HepG2 (cell line): ENCODE results near the gene CARHSP1. TPM values are rescaled to one million over a fixed set of nuclear protein-coding genes. Genes with fewer than 3 reads are reported as not detected.

ENCODE experiments used
- CEBPG ChIP-seq: IDR thresholded peaks from 2 replicates; pipeline ENCODE4 v1.6.1; 2016
- GTF3A ChIP-seq: sonication (generic); formaldehyde crosslinking; conservative IDR thresholded peaks from 2 replicates; pipeline ENCODE4 v1.4.0; 2020; ENCODE audit warnings: mild to moderate bottlenecking, missing genetic modification reagents
- KMT2B ChIP-seq: IDR thresholded peaks from 2 replicates; pipeline ENCODE4 v1.6.1; 2016; ENCODE audit warnings: missing genetic modification reagents, missing compliant biosample characterization
- MAFF ChIP-seq: IDR thresholded peaks from 2 replicates; pipeline ENCODE4 v1.6.1; 2011; ENCODE audit warnings: low read depth, low read length, improper control_type of control experiment
- NFIB ChIP-seq: sonication (generic); formaldehyde crosslinking; IDR thresholded peaks from 2 replicates; pipeline ENCODE4 v1.9.0; 2021; ENCODE audit warnings: missing genetic modification reagents, mild to moderate bottlenecking, borderline replicate concordance
- PCBP2 ChIP-seq: fragments of 200-400 bp; formaldehyde crosslinking; optimal IDR thresholded peaks from 2 replicates; pipeline ENCODE3; 2018; ENCODE audit warnings: low read length, low read depth; ENCODE audit not compliant: poor library complexity, severe bottlenecking
- POLR2G ChIP-seq: fragments of 200-400 bp; formaldehyde crosslinking; IDR thresholded peaks from 2 replicates; pipeline ENCODE4 v1.6.1; 2018; ENCODE audit warnings: mild to moderate bottlenecking, low read depth, low read length, moderate library complexity
- RAD21 ChIP-seq: fragments of 450-650 bp; formaldehyde crosslinking; IDR thresholded peaks from 2 replicates; pipeline ENCODE4 v1.5.0; 2020; ENCODE audit warnings: mild to moderate bottlenecking
- REL ChIP-seq: sonication (generic); formaldehyde crosslinking; conservative IDR thresholded peaks from 2 replicates; pipeline ENCODE4 v1.8.0; 2022; ENCODE audit warnings: mild to moderate bottlenecking, missing genetic modification reagents, moderate library complexity
- SKI ChIP-seq: fragments of 450-650 bp; IDR thresholded peaks from one replicate; pipeline ENCODE4 v1.6.1; 2018; ENCODE audit warnings: mild to moderate bottlenecking; ENCODE audit not compliant: partially characterized antibody
- SNAI1 ChIP-seq: sonication (generic); formaldehyde crosslinking; IDR thresholded peaks from 2 replicates; pipeline ENCODE4 v1.5.0; 2020; ENCODE audit warnings: mild to moderate bottlenecking, missing genetic modification reagents, borderline replicate concordance
- SOX6 ChIP-seq, 2 experiments: fragments of 450-650 bp in 1 of 2; sonication (generic) in 1 of 2; formaldehyde crosslinking in 1 of 2; IDR thresholded peaks; 2 replicates each; pipeline versions ENCODE4 v1.4.0 to v1.6.1; 2017 to 2020; ENCODE audit warnings: antibody characterized with exemption in 1 of 2, mild to moderate bottlenecking in 1 of 2, missing genetic modification reagents in 1 of 2
- SRSF4 ChIP-seq: fragments of 200-400 bp; formaldehyde crosslinking; IDR thresholded peaks from one replicate; pipeline ENCODE4 v1.6.1; 2018; ENCODE audit warnings: mild to moderate bottlenecking, low read depth, low read length, moderate library complexity; ENCODE audit not compliant: poor library complexity, severe bottlenecking
- SUZ12 ChIP-seq: fragments of 150-350 bp; IDR thresholded peaks from 2 replicates; pipeline ENCODE4 v1.6.1; 2014; ENCODE audit warnings: low read depth, low read length
- TP53 ChIP-seq: sonication (generic); formaldehyde crosslinking; conservative IDR thresholded peaks from 2 replicates; pipeline ENCODE4 v1.4.0; 2020; ENCODE audit warnings: missing genetic modification reagents
- ZNF563 ChIP-seq: sonication (generic); formaldehyde crosslinking; IDR thresholded peaks from 2 replicates; pipeline ENCODE4 v1.8.0; 2022; ENCODE audit warnings: mild to moderate bottlenecking, moderate library complexity, missing genetic modification reagents
- ZNF670 ChIP-seq: sonication (generic); formaldehyde crosslinking; IDR thresholded peaks from 2 replicates; pipeline ENCODE4 v1.8.0; 2022; ENCODE audit warnings: mild to moderate bottlenecking, missing genetic modification reagents, borderline replicate concordance
- ZNF749 ChIP-seq: sonication (generic); formaldehyde crosslinking; IDR thresholded peaks from 2 replicates; pipeline ENCODE4 v1.8.0; 2022; ENCODE audit warnings: mild to moderate bottlenecking, missing genetic modification reagents, moderate library complexity, borderline replicate concordance
- ZZZ3 ChIP-seq: sonication (generic); formaldehyde crosslinking; IDR thresholded peaks from 2 replicates; pipeline ENCODE4 v1.4.0; 2020; ENCODE audit warnings: missing genetic modification reagents, mild to moderate bottlenecking, borderline replicate concordance
- polyA plus RNA-seq, 8 experiments: library from polyadenylated mRNA; depleted of rRNA in 3 of 8; stranded (reverse) in 7 of 8; unstranded in 1 of 8; fragments of >200 nt; fragmentation: Illumina TruSeq in 4 of 8; extraction: Trizol in 4 of 8; gene quantifications; 2 replicates each; pipeline versions ENCODE4 v1.2.1 to v1.2.3, GENCODE V29; 2011 to 2016; ENCODE audit warnings: low read depth in 4 of 8, missing spikeins in 1 of 8, mixed read lengths in 1 of 8; ENCODE audit not compliant: insufficient read depth in 1 of 8
- total RNA-seq, 5 experiments: library from RNA; depleted of rRNA; stranded (reverse); fragments of >200 nt; fragmentation: Illumina TruSeq; extraction: Trizol; gene quantifications; 2 replicates each; pipeline ENCODE4 v1.2.3, GENCODE V29; 2016; ENCODE audit warnings: low read depth in 1 of 5
- TF ChIP-seq, protein P1 (sequence below): sonication (generic); formaldehyde crosslinking; IDR thresholded peaks from 2 replicates; pipeline ENCODE4 v1.8.1; 2023; ENCODE audit warnings: mild to moderate bottlenecking, missing genetic modification reagents
- TF ChIP-seq, protein P2 (sequence below): sonication (generic); formaldehyde crosslinking; IDR thresholded peaks from 2 replicates; pipeline ENCODE4 v1.4.0; 2020; ENCODE audit warnings: missing genetic modification reagents, mild to moderate bottlenecking, borderline replicate concordance
- TF ChIP-seq, protein P3 (sequence below): IDR thresholded peaks from 2 replicates; pipeline ENCODE4 v1.6.1; 2016; ENCODE audit warnings: missing biosample characterization, missing genetic modification reagents, low read depth

The CARHSP1 gene
- total and polyA plus RNA-seq, 2 of the 13 experiments (the other 11 are each of a cell fraction or from before 2014, with no cell fraction given): 173 to 345 TPM

DNA sequence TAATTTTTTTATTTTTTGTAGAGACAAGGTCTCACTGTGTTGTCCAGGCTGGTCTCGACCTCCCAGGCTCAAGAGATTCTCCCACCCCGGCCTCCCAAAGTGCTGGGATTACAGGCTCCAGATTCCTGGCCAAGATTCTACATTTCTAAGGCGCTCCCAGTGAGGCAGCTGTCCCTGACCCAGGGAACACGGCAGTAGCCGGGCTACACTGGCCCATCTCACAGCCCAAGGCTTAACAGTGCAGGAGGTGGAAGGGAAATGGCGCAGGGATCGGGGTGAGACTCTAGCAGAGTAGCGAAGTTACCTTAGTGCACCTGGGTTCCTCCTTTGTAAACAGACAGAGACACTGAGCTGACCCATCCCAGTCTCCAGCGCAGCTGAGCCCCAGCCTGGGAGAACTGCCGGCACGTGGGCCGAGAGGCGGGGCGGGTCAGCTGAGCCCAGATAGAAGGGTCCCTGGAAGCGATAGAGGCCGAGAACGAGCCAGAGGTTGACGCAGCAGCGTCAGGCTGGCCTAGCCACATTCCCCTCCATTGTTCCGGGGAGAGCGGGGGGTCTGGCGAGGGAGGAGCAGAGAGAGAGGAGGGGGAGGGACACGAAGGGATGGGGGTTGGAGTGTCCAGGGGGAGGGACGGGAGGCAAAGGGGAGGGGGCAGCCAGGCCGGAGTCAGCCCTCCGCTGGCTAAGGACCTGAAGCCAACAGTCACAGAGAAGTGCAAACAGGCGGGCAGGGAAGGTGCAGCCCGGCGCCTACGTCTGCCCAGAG is 2.5 kb downstream of the CARHSP1 start (continued):
- TF ChIP-seq ZNF563 (CRISPR knock-in tag): no peak
- TF ChIP-seq NFIB (CRISPR knock-in tag): no peak
- TF ChIP-seq REL: no peak
- TF ChIP-seq SNAI1 (CRISPR knock-in tag): no peak; the same call in 1 of the 2 replicates
- TF ChIP-seq, protein P1, sequence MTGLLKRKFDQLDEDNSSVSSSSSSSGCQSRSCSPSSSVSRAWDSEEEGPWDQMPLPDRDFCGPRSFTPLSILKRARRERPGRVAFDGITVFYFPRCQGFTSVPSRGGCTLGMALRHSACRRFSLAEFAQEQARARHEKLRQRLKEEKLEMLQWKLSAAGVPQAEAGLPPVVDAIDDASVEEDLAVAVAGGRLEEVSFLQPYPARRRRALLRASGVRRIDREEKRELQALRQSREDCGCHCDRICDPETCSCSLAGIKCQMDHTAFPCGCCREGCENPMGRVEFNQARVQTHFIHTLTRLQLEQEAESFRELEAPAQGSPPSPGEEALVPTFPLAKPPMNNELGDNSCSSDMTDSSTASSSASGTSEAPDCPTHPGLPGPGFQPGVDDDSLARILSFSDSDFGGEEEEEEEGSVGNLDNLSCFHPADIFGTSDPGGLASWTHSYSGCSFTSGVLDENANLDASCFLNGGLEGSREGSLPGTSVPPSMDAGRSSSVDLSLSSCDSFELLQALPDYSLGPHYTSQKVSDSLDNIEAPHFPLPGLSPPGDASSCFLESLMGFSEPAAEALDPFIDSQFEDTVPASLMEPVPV (CRISPR knock-in tag): peak; percentile 43; the same call in 1 of the 2 replicates
- no peak for TF ChIP-seq ZNF670 (CRISPR knock-in tag)
- TF ChIP-seq RAD21: peak; percentile 12; the same call in 1 of the 2 replicates
- TF ChIP-seq TP53 (CRISPR knock-in tag): no peak
- no peak for TF ChIP-seq MAFF
- no peak for TF ChIP-seq PCBP2
- TF ChIP-seq, protein P2, sequence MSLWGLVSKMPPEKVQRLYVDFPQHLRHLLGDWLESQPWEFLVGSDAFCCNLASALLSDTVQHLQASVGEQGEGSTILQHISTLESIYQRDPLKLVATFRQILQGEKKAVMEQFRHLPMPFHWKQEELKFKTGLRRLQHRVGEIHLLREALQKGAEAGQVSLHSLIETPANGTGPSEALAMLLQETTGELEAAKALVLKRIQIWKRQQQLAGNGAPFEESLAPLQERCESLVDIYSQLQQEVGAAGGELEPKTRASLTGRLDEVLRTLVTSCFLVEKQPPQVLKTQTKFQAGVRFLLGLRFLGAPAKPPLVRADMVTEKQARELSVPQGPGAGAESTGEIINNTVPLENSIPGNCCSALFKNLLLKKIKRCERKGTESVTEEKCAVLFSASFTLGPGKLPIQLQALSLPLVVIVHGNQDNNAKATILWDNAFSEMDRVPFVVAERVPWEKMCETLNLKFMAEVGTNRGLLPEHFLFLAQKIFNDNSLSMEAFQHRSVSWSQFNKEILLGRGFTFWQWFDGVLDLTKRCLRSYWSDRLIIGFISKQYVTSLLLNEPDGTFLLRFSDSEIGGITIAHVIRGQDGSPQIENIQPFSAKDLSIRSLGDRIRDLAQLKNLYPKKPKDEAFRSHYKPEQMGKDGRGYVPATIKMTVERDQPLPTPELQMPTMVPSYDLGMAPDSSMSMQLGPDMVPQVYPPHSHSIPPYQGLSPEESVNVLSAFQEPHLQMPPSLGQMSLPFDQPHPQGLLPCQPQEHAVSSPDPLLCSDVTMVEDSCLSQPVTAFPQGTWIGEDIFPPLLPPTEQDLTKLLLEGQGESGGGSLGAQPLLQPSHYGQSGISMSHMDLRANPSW: no peak
- no peak for TF ChIP-seq ZNF749
- no peak for TF ChIP-seq SUZ12
- no peak; the same call in 1 of the 2 replicates for TF ChIP-seq POLR2G
- TF ChIP-seq KMT2B (CRISPR knock-in tag): peak; percentile 42; the same call in 1 of the 2 replicates
- TF ChIP-seq, protein P3, sequence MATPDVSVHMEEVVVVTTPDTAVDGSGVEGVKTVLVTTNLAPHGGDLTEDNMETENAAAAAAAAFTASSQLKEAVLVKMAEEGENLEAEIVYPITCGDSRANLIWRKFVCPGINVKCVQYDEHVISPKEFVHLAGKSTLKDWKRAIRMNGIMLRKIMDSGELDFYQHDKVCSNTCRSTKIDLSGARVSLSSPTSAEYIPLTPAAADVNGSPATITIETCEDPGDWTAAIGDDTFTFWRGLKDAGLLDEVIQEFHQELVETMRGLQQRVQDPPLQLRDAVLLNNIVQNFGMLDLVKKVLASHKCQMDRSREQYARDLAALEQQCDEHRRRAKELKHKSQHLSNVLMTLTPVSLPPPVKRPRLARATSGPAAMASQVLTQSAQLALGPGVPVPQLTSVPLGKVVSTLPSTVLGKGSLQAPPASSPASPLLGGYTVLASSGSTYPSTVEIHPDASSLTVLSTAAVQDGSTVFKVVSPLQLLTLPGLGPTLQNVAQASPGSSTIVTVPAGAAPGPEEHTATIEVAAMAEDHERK (CRISPR knock-in tag): 0 out of 2 replicates have a peak, but pooled peaks have one; percentile 35
- TF ChIP-seq CEBPG (CRISPR knock-in tag): no peak
- TF ChIP-seq ZZZ3 (CRISPR knock-in tag): no peak
- TF ChIP-seq GTF3A (CRISPR knock-in tag): no peak
- TF ChIP-seq SOX6 (IDR thresholded peaks at IDR 0.05): no peak
- TF ChIP-seq SOX6 (CRISPR knock-in tag; IDR thresholded peaks at IDR 0.05): peak; percentile 87
- TF ChIP-seq SKI: no peak
- no peak for TF ChIP-seq SRSF4
